CD4-positive, alpha-beta memory T cell (primary cell): ENCODE data around the gene ST7. TPM values are rescaled to one million over a fixed set of nuclear protein-coding genes. Genes with fewer than 3 reads are reported as not detected.
"Not testable (repeated sequence)": the region's sequence is repeated elsewhere in the genome, so short reads cannot be mapped to it uniquely, and the experiment has no call there.

Source experiments
- CTCF ChIA-PET: fragments of 350-600 bp; sonication (Branson Sonifier 250); formaldehyde crosslinking; loops from one replicate; lab custom pipeline; 2021; ENCODE audit warnings: inconsistent platforms; ENCODE audit not compliant: partially characterized antibody; lab: Charles Lee
- POLR2A ChIA-PET: fragments of 350-600 bp; sonication (Branson Sonifier 250); formaldehyde crosslinking; loops from one replicate; lab custom pipeline; 2021; ENCODE audit not compliant: partially characterized antibody; lab: Charles Lee
- DNase-seq, 5 donors: peaks; one replicate each; pipeline versions ENCODE4 v3.0.0 to v3.0.0-alpha.2; 2020 to 2022; ENCODE audit warnings: mixed read lengths in 1 of 5
- H3K27ac ChIP-seq: one replicate; pipeline ENCODE4 v1.7.0; 2013; ENCODE audit warnings: low read depth, low read length
- H3K27me3 ChIP-seq: 2 replicates; pipeline ENCODE4 v1.7.0; 2013; ENCODE audit warnings: mild to moderate bottlenecking, low read length, moderate library complexity; ENCODE audit not compliant: insufficient read depth
- H3K36me3 ChIP-seq: 2 replicates; pipeline ENCODE4 v1.7.0; 2013; ENCODE audit warnings: mild to moderate bottlenecking, low read length, moderate library complexity; ENCODE audit not compliant: insufficient read depth
- H3K4me1 ChIP-seq: 2 replicates; pipeline ENCODE4 v1.7.0; 2013; ENCODE audit warnings: mild to moderate bottlenecking, low read length, moderate library complexity; ENCODE audit not compliant: insufficient read depth
- H3K4me3 ChIP-seq, 2 donors: one replicate each; pipeline ENCODE4 v1.7.0; 2013; ENCODE audit warnings: low read length in 2 of 2, mild to moderate bottlenecking in 1 of 2
- H3K9me3 ChIP-seq, 2 donors: one replicate each; pipeline ENCODE4 v1.7.0; 2013; ENCODE audit warnings: low read length in 2 of 2, control low read depth in 1 of 2; ENCODE audit not compliant: control insufficient read depth in 1 of 2
- H3K27ac Mint-ChIP-seq, 7 donors: one replicate each; pipeline ENCODE4 v1.8.0; 2020 to 2021; ENCODE audit warnings: mixed read lengths in 7 of 7, mild to moderate bottlenecking in 6 of 7, inconsistent platforms in 3 of 7, moderate library complexity in 3 of 7
- H3K27me3 Mint-ChIP-seq, 2 donors: one replicate each; pipeline ENCODE4 v1.8.0; 2020 to 2021; ENCODE audit warnings: mixed read lengths in 2 of 2
- H3K36me3 Mint-ChIP-seq, 2 donors: one replicate each; pipeline ENCODE4 v1.8.0; 2020 to 2021; ENCODE audit warnings: mixed read lengths in 2 of 2, inconsistent platforms in 1 of 2, mild to moderate bottlenecking in 1 of 2
- H3K4me1 Mint-ChIP-seq, 4 donors: one replicate each; pipeline ENCODE4 v1.8.0; 2020 to 2021; ENCODE audit warnings: mixed read lengths in 4 of 4, mild to moderate bottlenecking in 1 of 4
- H3K4me3 Mint-ChIP-seq, 8 donors: one replicate each; pipeline ENCODE4 v1.8.0; 2020 to 2021; ENCODE audit warnings: mixed read lengths in 8 of 8, mild to moderate bottlenecking in 7 of 8, moderate library complexity in 6 of 8, inconsistent platforms in 3 of 8
- H3K9me3 Mint-ChIP-seq, 8 donors: one replicate each; pipeline ENCODE4 v1.8.0; 2020 to 2021; ENCODE audit warnings: mixed read lengths in 8 of 8, mild to moderate bottlenecking in 5 of 8, inconsistent platforms in 3 of 8, moderate library complexity in 1 of 8
- intact Hi-C: fragments of 100-400 bp; cut with micrococcal nuclease; formaldehyde crosslinking; loops from one replicate; pipeline ENCODE4 v1.15.1; 2023
- polyA plus RNA-seq, 2 donors: library from polyadenylated mRNA; unstranded; fragments of 300-500 nt; fragmentation: Illumina TruSeq; gene quantifications; one replicate each; pipeline ENCODE4 v1.2.3, GENCODE V29; 2021
- total RNA-seq, 2 experiments: library from RNA; stranded (reverse); gene quantifications; one replicate each; pipeline ENCODE4 v1.2.3, GENCODE V29; 2021

Gene ST7
- total and polyA plus RNA-seq, 4 experiments from 2014 or later: 3.8 to 6.6 (median 4.0) TPM

GRCh38 chr7:116933465-116933864 is 19.8 kb upstream of the ST7 start:
- peaks cover 7% of the 10 kb centered on the region for H3K4me1 ChIP-seq
- ChIA-PET CTCF (interaction anchor here (0.6 to 14.9 kb wide), 8 partner anchors 11 to 188 kb away, joined by 3 to 204 read pairs (median 4); no protein-coding TSS in a partner anchor), POLR2A (interaction anchor here (1.0 kb wide), 1 partner anchor 19 kb away, joined by 3 read pairs; no protein-coding TSS in a partner anchor)
- no peak for DNase-seq
- no peak overlapping the region for H3K4me3 Mint-ChIP-seq
- H3K36me3 ChIP-seq: no peaks in the 10 kb centered on the region
- H3K9me3 ChIP-seq: no peaks in the 10 kb centered on the region
- no peak overlapping the region for H3K4me3 ChIP-seq
- H3K27me3 Mint-ChIP-seq: peaks cover 5 to 20% of the 10 kb centered on the region in 2 donors
- H3K4me1 Mint-ChIP-seq: peaks cover 5 to 8% (median 6%) of the 10 kb centered on the region in 4 donors
- no peak overlapping the region for H3K27ac ChIP-seq
- H3K9me3 Mint-ChIP-seq: peaks cover 0 to 1% (median 0%) of the 10 kb centered on the region in 8 donors
- intact Hi-C loops: no loop called here
- H3K27me3 ChIP-seq: no peaks in the 10 kb centered on the region
- no peaks in the 10 kb centered on the region for H3K36me3 Mint-ChIP-seq
- no peak overlapping the region for H3K27ac Mint-ChIP-seq

- H3K27ac Mint-ChIP-seq: no peak overlapping the region
- Histone ChIP-seq H3K4me3 (no peak overlapping the region), H3K36me3 (no peaks in the 10 kb centered on the region), H3K27ac (no peak overlapping the region), H3K27me3 (no peaks in the 10 kb centered on the region), H3K4me1 (peaks cover 7% of the 10 kb centered on the region), H3K9me3 (no peaks in the 10 kb centered on the region)
- ChIA-PET POLR2A (no interaction called here), CTCF (interaction anchor here (14.9 kb wide), 1 partner anchor 187 kb away, joined by 204 read pairs; no protein-coding TSS in a partner anchor)
- intact Hi-C loops: no loop called here
- H3K27me3 Mint-ChIP-seq: peaks cover 5 to 22% of the 10 kb centered on the region in 2 donors
- DNase-seq: no peak
- H3K4me3 Mint-ChIP-seq: no peak overlapping the region
- no peaks in the 10 kb centered on the region for H3K36me3 Mint-ChIP-seq
- H3K4me1 Mint-ChIP-seq: peaks cover 5 to 8% (median 6%) of the 10 kb centered on the region in 4 donors
- peaks cover 0 to 1% (median 0%) of the 10 kb centered on the region in 8 donors for H3K9me3 Mint-ChIP-seq
Measured at GRCh38 chr7:116934580-116934979, 18.7 kb upstream of the ST7 start.

- H3K27ac Mint-ChIP-seq, H3K4me3 Mint-ChIP-seq, H3K27me3 ChIP-seq, H3K4me1 ChIP-seq, H3K9me3 Mint-ChIP-seq, H3K36me3 ChIP-seq, H3K36me3 Mint-ChIP-seq, H3K4me1 Mint-ChIP-seq, H3K27ac ChIP-seq, intact Hi-C loops, DNase-seq, H3K4me3 ChIP-seq, POLR2A ChIA-PET, H3K9me3 ChIP-seq: not testable (repeated sequence)
- CTCF ChIA-PET: interaction anchor here (14.9 kb wide), 1 partner anchor 185 kb away, joined by 204 read pairs; no protein-coding TSS in a partner anchor
- H3K27me3 Mint-ChIP-seq: peaks cover 3 to 22% of the 10 kb centered on the region in 2 donors
Measured at GRCh38 chr7:116936844-116937243, 16.5 kb upstream of the ST7 start.

GRCh38 chr7:116938678-116939077 is 14.6 kb upstream of the ST7 start:
- Mint-ChIP-seq H3K4me1 (no peaks in the 10 kb centered on the region), H3K9me3 (peaks cover 0 to 1% (median 0%) of the 10 kb centered on the region in 8 donors), H3K4me3 (no peak overlapping the region), H3K36me3 (no peaks in the 10 kb centered on the region), H3K27ac (no peak overlapping the region), H3K27me3 (peaks cover 3 to 22% of the 10 kb centered on the region in 2 donors)
- Histone ChIP-seq H3K27ac (no peak overlapping the region), H3K27me3 (no peaks in the 10 kb centered on the region), H3K9me3 (no peaks in the 10 kb centered on the region), H3K4me3 (no peak overlapping the region), H3K36me3 (no peaks in the 10 kb centered on the region), H3K4me1 (no peaks in the 10 kb centered on the region)
- intact Hi-C loops: no loop called here
- CTCF ChIA-PET: interaction anchor here (1.5 kb wide), 1 partner anchor 10 kb away, joined by 4 read pairs; no protein-coding TSS in a partner anchor
- DNase-seq: no peak
- POLR2A ChIA-PET: no interaction called here

DNA sequence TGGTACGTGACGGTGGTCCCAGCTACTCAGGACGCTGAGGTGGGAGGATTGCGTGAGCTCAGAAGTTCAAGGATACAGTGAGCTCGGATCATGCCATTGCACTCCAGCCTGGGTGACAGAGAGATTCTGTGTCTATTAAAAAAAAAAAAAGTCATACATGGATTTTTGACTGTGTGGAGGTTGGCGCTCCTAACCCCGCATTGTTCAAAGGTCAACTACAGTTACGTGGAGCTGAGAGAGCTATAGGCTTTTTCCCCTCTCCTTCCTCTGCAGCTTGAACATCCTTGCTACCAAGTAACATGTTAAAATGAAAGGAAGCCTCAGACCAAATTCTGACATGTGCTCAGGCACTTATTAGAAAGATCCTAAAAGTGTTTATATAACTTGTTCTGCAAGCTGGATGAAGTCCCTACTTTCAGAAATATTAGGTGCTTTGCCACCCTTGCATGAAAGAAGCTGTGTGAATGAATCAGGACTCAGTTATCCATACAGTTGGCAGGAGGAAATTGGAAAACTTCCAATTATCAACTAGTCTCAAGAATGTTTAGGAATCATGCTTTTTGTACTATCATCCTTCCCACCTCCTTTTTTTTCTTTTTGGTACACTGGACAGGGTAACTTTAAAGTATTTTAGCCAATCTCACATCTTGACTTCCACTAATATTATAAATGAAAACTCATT is 12.5 kb upstream of the ST7 start:
- H3K4me3 Mint-ChIP-seq: no peak overlapping the region
- Histone ChIP-seq H3K27me3 (no peaks in the 10 kb centered on the region), H3K4me1 (no peaks in the 10 kb centered on the region), H3K36me3 (no peaks in the 10 kb centered on the region), H3K27ac (no peak overlapping the region), H3K4me3 (no peak overlapping the region), H3K9me3 (no peaks in the 10 kb centered on the region)
- H3K27ac Mint-ChIP-seq: no peak overlapping the region
- H3K9me3 Mint-ChIP-seq: peaks cover 0 to 1% (median 0%) of the 10 kb centered on the region in 8 donors
- CTCF ChIA-PET: interaction anchor here (1.1 to 1.7 kb wide), 4 partner anchors 9 to 186 kb away, joined by 3 to 8 read pairs (median 6); no protein-coding TSS in a partner anchor
- peaks cover under 1 to 15% of the 10 kb centered on the region in 2 donors for H3K27me3 Mint-ChIP-seq
- H3K4me1 Mint-ChIP-seq: no peaks in the 10 kb centered on the region
- no peaks in the 10 kb centered on the region for H3K36me3 Mint-ChIP-seq
- POLR2A ChIA-PET: no interaction called here
- intact Hi-C loops: no loop called here
- no peak for DNase-seq

DNA sequence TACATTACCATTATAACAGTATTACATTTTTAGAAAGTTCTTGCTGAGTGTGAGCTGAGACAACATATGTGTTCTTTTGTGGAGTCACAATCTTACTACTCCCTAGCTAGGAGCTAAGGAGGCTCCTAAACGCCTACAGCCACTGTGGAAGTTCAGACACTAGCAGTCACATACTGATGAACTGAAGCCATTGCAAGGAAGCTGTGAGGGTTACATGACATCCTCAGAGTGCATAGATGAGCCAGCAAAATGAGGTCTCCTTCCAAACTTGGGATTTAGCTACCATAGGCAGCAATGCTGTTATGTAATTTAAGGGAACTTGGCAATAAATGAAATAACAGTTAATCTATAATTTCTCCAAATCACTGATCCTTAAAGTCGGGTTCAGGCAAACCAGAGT is 10.8 kb upstream of the ST7 start:
- Mint-ChIP-seq H3K9me3 (peaks cover 0 to 1% (median 0%) of the 10 kb centered on the region in 8 donors), H3K4me3 (no peak overlapping the region), H3K36me3 (no peaks in the 10 kb centered on the region), H3K27me3 (peaks cover 0 to 6% of the 10 kb centered on the region in 2 donors), H3K27ac (no peak overlapping the region), H3K4me1 (no peaks in the 10 kb centered on the region)
- ChIA-PET CTCF (interaction anchor here (1.9 kb wide), 1 partner anchor 10 kb away, joined by 8 read pairs; no protein-coding TSS in a partner anchor), POLR2A (no interaction called here)
- Histone ChIP-seq H3K36me3 (no peaks in the 10 kb centered on the region), H3K27me3 (no peaks in the 10 kb centered on the region), H3K4me3 (no peak overlapping the region), H3K9me3 (no peaks in the 10 kb centered on the region), H3K27ac (no peak overlapping the region), H3K4me1 (no peaks in the 10 kb centered on the region)
- intact Hi-C loops: no loop called here
- DNase-seq: no peak

DNA sequence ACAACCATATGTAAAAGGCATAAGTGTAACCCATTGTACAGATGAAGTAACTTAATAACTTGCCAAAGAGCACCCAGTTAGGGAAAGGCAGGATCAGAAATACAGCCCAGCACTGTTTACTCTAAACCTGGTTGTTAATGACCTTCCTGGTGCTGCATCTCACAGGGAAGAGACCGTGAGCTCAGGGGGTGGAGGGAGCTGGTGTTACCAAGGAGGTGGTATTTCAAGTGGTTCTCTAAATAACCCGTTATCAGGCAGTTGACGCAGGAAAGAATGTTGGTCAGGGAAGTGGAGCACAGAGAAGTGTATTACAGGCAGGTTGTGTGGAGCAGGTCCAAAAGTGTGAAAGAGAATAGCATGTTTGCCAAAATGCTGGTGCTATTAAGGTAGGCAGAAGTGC is 4.4 kb upstream of the ST7 start:
- Mint-ChIP-seq H3K4me3 (no peak overlapping the region), H3K36me3 (no peaks in the 10 kb centered on the region), H3K27me3 (no peaks in the 10 kb centered on the region), H3K9me3 (no peaks in the 10 kb centered on the region), H3K27ac (no peak overlapping the region), H3K4me1 (peaks cover 0 to 5% (median 4%) of the 10 kb centered on the region in 4 donors)
- Histone ChIP-seq H3K27me3 (no peaks in the 10 kb centered on the region), H3K36me3 (no peaks in the 10 kb centered on the region), H3K27ac (no peak overlapping the region), H3K4me1 (peaks cover 7% of the 10 kb centered on the region), H3K4me3 (no peak overlapping the region), H3K9me3 (no peaks in the 10 kb centered on the region)
- intact Hi-C loops: no loop called here
- ChIA-PET CTCF (no interaction called here), POLR2A (no interaction called here)
- DNase-seq: no peak
